Measurements from ENCODE around the gene MYH3. TPM values are rescaled to one million over a fixed set of nuclear protein-coding genes. Genes with fewer than 3 reads are reported as not detected.

Gene MYH3
- polyA plus RNA-seq, 1 experiment: 0.31 TPM

DNA sequence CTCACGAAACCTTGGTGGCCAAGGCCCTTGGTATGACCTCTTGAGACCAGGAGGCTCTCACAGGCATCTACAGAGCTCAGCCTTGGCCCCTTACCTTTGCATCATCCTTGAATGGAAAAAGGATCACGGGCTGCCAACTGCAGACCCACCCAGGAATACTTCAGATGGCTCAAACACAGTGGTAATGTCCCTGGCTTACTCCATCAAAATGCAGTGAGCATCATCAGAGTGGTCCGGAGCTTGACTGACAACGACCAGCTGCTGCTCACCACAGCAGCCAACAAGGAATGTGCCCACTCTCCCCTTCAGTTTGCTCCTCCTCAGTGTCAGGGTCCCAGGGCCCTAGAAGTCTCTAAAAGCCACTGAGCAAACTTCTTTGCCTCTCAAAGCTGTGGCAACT, 17.6 kb upstream of the MYH3 start:
- H3K4me3 ChIP-seq (ENCODE audit: low read depth, low read length): no peak overlapping the region
- no peaks in the 10 kb centered on the region for H3K9me3 ChIP-seq (ENCODE audit: control insufficient read depth, insufficient read depth, low read length)
- DNase-seq (ENCODE audit: low read depth, low spot score): no peak
- CTCF ChIA-PET: interaction anchor here (1.0 to 1.4 kb wide), 2 partner anchors 28 kb away, joined by 3 to 5 read pairs; no protein-coding TSS in a partner anchor
- no peaks in the 10 kb centered on the region for H3K27me3 ChIP-seq (ENCODE audit: control insufficient read depth, insufficient read depth, low read length)
- TF ChIP-seq, protein P1, sequence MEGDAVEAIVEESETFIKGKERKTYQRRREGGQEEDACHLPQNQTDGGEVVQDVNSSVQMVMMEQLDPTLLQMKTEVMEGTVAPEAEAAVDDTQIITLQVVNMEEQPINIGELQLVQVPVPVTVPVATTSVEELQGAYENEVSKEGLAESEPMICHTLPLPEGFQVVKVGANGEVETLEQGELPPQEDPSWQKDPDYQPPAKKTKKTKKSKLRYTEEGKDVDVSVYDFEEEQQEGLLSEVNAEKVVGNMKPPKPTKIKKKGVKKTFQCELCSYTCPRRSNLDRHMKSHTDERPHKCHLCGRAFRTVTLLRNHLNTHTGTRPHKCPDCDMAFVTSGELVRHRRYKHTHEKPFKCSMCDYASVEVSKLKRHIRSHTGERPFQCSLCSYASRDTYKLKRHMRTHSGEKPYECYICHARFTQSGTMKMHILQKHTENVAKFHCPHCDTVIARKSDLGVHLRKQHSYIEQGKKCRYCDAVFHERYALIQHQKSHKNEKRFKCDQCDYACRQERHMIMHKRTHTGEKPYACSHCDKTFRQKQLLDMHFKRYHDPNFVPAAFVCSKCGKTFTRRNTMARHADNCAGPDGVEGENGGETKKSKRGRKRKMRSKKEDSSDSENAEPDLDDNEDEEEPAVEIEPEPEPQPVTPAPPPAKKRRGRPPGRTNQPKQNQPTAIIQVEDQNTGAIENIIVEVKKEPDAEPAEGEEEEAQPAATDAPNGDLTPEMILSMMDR (IDR thresholded peaks at IDR 0.05; ENCODE audit: low read depth, low read length): no peak
- H3K27ac ChIP-seq (ENCODE audit: low read depth, low read length): no peak overlapping the region
- POLR2A ChIA-PET: no interaction called here

DNA sequence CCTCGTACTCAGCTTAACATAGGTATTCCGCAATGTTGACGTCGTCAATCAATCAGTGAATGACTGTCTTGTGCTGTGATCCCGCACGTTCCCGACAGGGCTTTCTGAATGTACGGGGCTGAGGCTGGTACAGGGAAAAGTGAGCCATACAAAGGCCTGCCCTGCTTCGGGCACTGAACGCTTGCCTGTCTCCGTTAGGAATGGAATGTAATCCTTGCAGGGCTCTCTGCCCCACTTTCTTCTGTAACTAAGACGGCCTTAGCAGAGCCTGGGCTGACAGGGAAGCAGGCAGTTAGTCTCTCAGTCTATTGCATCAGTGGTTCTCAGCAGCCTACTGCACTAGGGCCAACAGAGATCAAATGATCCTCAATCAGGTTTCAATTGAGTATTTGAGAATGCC, 16.2 kb upstream of the MYH3 start:
- no peak overlapping the region for H3K27ac ChIP-seq (ENCODE audit: low read depth, low read length)
- no peak overlapping the region for H3K4me3 ChIP-seq (ENCODE audit: low read depth, low read length)
- POLR2A ChIA-PET: no interaction called here
- H3K27me3 ChIP-seq (ENCODE audit: control insufficient read depth, insufficient read depth, low read length): no peaks in the 10 kb centered on the region
- DNase-seq (ENCODE audit: low read depth, low spot score): no peak
- no peaks in the 10 kb centered on the region for H3K9me3 ChIP-seq (ENCODE audit: control insufficient read depth, insufficient read depth, low read length)
- TF ChIP-seq, protein P1 (IDR thresholded peaks at IDR 0.05; ENCODE audit: low read depth, low read length): no peak
- CTCF ChIA-PET: interaction anchor here (1.2 to 1.8 kb wide), 2 partner anchors 56 to 63 kb away, joined by 3 to 9 read pairs; no protein-coding TSS in a partner anchor

DNA sequence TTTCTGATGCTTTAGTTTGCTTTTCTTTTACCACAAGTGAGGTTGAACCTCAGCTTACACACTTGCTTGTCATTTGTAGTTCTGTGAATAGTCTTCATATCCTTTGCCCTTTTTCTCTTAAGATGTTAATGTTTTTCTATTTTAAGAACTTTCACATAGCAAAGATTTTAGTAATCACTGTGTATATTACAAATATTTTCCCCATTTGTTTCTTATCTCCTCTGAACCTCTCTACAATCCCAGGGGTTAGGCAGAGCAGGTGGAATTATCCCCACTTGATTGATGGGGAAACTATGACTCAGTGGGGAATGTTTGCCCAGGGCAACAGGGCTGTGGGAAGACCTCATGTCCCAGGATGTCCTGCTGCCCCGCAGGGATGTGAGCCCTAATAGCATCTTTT, 11.7 kb upstream of the MYH3 start:
- no peak overlapping the region for H3K4me3 ChIP-seq (ENCODE audit: low read depth, low read length)
- DNase-seq (ENCODE audit: low read depth, low spot score): peak; percentile 58
- POLR2A ChIA-PET: no interaction called here
- no peaks in the 10 kb centered on the region for H3K27me3 ChIP-seq (ENCODE audit: control insufficient read depth, insufficient read depth, low read length)
- no peaks in the 10 kb centered on the region for H3K9me3 ChIP-seq (ENCODE audit: control insufficient read depth, insufficient read depth, low read length)
- TF ChIP-seq, protein P1 (IDR thresholded peaks at IDR 0.05; ENCODE audit: low read depth, low read length): no peak
- CTCF ChIA-PET: interaction anchor here (3.2 to 4.2 kb wide), 2 partner anchors 22 to 51 kb away, joined by 10 to 22 read pairs; no protein-coding TSS in a partner anchor
- peak overlapping the region; percentile 47 for H3K27ac ChIP-seq (ENCODE audit: low read depth, low read length)

DNA sequence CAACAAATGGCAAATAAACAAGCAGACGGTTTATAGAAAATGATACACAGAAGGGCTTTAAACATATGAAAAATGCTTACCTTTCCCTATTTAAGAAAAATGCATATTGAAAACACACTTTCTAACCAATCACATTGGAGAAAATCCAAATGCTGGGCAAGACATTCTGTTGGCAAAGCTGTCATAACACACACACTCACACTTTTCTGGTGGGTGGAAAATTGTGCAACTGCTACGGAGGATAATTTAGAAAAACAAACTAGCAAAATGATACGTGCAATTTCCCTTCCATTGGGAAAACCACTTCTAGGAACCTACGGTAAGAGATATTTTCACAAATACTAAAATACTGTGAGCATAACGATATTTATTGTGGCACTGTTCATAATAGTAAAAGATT, 9.8 kb upstream of the MYH3 start:
- DNase-seq (ENCODE audit: low read depth, low spot score): no peak
- Histone ChIP-seq H3K27me3 (ENCODE audit: control insufficient read depth, insufficient read depth, low read length) (no peaks in the 10 kb centered on the region), H3K9me3 (ENCODE audit: control insufficient read depth, insufficient read depth, low read length) (no peaks in the 10 kb centered on the region), H3K27ac (ENCODE audit: low read depth, low read length) (no peak overlapping the region), H3K4me3 (ENCODE audit: low read depth, low read length) (no peak overlapping the region)
- CTCF ChIA-PET: interaction anchor here (0.6 to 3.7 kb wide), 2 partner anchors 21 to 64 kb away, joined by 4 to 28 read pairs; no protein-coding TSS in a partner anchor
- POLR2A ChIA-PET: no interaction called here
- TF ChIP-seq, protein P1 (IDR thresholded peaks at IDR 0.05; ENCODE audit: low read depth, low read length): no peak

DNA sequence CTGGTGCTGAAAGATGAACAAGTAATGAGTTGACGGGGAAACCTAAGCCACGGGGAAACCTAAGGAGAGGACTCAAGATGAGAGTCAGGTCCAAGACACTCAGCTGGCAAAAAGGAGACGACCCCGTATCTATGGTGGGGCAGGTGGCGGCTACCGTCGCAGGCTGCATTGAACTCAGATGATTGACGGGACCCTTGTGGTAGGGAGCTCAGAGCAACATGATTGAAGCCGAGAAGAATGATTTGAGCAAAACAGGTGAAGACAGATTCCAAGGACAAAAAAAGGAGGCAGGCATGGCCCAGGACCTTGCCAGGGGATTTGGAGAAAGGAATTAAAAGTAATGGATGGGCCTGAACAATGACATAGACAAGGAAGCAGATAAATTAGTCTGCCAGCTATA, 7.5 kb upstream of the MYH3 start:
- Histone ChIP-seq H3K9me3 (ENCODE audit: control insufficient read depth, insufficient read depth, low read length) (no peaks in the 10 kb centered on the region), H3K27me3 (ENCODE audit: control insufficient read depth, insufficient read depth, low read length) (no peaks in the 10 kb centered on the region), H3K4me3 (ENCODE audit: low read depth, low read length) (no peak overlapping the region), H3K27ac (ENCODE audit: low read depth, low read length) (no peak overlapping the region)
- TF ChIP-seq, protein P1 (IDR thresholded peaks at IDR 0.05; ENCODE audit: low read depth, low read length): no peak
- DNase-seq (ENCODE audit: low read depth, low spot score): no peak
- ChIA-PET CTCF (interaction anchor here (1.1 to 3.7 kb wide), 4 partner anchors 18 to 72 kb away, joined by 4 to 28 read pairs (median 9); no protein-coding TSS in a partner anchor), POLR2A (no interaction called here)

All from AG04450 (cell line).